Retinal pigment epithelial cell (primary cell): Measurements from ENCODE around the gene UPF1.

Experiments
- DNase-seq: peaks from one replicate; pipeline ENCODE4 v3.0.0-alpha.2; 2010; ENCODE audit warnings: low read depth
- H3K4me3 ChIP-seq: 2 replicates; pipeline ENCODE4 v1.5.1; 2011; ENCODE audit warnings: mild to moderate bottlenecking, low read length, control low read depth, moderate library complexity
- TF ChIP-seq, protein P1 (sequence below): conservative IDR thresholded peaks from 2 replicates; pipeline ENCODE4 v1.5.1; 2011; ENCODE audit warnings: low read depth, low read length, control low read depth, inconsistent platforms

Gene UPF1

GRCh38 chr19:18878058-18878797 lies 46.5 kb downstream of the UPF1 start:
- TF ChIP-seq, protein P1, sequence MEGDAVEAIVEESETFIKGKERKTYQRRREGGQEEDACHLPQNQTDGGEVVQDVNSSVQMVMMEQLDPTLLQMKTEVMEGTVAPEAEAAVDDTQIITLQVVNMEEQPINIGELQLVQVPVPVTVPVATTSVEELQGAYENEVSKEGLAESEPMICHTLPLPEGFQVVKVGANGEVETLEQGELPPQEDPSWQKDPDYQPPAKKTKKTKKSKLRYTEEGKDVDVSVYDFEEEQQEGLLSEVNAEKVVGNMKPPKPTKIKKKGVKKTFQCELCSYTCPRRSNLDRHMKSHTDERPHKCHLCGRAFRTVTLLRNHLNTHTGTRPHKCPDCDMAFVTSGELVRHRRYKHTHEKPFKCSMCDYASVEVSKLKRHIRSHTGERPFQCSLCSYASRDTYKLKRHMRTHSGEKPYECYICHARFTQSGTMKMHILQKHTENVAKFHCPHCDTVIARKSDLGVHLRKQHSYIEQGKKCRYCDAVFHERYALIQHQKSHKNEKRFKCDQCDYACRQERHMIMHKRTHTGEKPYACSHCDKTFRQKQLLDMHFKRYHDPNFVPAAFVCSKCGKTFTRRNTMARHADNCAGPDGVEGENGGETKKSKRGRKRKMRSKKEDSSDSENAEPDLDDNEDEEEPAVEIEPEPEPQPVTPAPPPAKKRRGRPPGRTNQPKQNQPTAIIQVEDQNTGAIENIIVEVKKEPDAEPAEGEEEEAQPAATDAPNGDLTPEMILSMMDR: no peak
- DNase-seq: no peak

GRCh38 chr19:18878858-18879578 lies 47.3 kb downstream of the UPF1 start:
- no peak overlapping the region for H3K4me3 ChIP-seq
- TF ChIP-seq, protein P1: no peak
- DNase-seq: no peak

More at GRCh38 chr19:18878058-18878797, 46.5 kb downstream of the UPF1 start:
- H3K4me3 ChIP-seq: no peak overlapping the region

- no peak overlapping the region for H3K4me3 ChIP-seq
- DNase-seq: no peak
- TF ChIP-seq, protein P1: no peak
Measured at GRCh38 chr19:18879579-18880373, 48.0 kb downstream of the UPF1 start.

DNA sequence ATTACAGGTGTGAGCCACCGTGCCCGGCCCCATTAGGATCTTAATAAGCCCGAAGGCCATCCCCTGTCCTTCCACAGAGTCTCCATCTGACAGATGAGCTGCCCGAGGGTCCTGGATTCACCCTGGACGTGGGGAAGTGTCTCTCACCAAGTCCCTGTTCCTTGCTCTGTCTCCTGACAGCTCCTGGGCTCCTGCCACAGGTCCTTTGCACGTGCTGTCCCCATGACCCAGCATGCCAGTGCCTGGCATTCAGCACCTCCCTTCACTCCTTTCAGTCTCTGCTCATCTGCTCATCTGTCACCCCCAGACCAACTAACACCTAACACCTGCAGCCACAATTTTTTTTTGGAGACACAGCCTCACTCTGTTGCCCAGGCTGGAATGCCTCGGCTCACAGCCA lies 49.7 kb downstream of the UPF1 start:
- no peak for DNase-seq
- TF ChIP-seq, protein P1: no peak
- no peak overlapping the region for H3K4me3 ChIP-seq

GRCh38 chr19:18883526-18884304 lies 52.0 kb downstream of the UPF1 start:
- no peak overlapping the region for H3K4me3 ChIP-seq
- TF ChIP-seq, protein P1: no peak
- no peak for DNase-seq

DNA sequence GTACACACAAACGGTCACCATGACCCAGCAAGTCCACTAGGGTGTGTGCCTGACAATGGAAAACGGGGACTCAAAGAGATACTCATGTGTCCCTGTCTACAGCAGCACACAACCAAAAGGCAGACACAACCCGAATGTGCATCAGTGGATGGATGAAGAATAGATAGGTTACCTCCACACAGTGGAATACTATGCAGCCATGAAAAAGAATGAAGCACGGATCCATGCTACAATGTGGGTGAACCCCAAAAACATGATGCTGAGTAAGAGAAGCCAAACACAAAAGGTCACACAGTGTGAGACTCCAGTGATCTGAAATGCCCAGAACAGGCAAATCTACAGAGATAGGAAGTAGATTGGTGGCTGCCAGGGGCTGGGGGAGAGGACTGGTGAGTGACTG lies 55.2 kb downstream of the UPF1 start:
- no peak for DNase-seq
- no peak overlapping the region for H3K4me3 ChIP-seq
- TF ChIP-seq, protein P1: no peak
